GM21825 (cell line): ENCODE data around the gene PDE1C.
A peak's percentile ranks its signal among the peaks of the same experiment; 100 is the strongest.

Source experiments
- ATAC-seq: cut with Tn5 transposase; IDR thresholded peaks from one replicate; pipeline ENCODE4 v1.9.1; 2021; ENCODE audit warnings: mild to moderate bottlenecking, moderate library complexity; ENCODE audit not compliant: unreplicated experiment

The PDE1C gene

GRCh38 chr7:32075612-32076011 is 5.4 kb upstream of the PDE1C start:
- no peak for ATAC-seq

- no peak for ATAC-seq
Observed at GRCh38 chr7:32074787-32075585, 4.8 kb upstream of the PDE1C start.

GRCh38 chr7:32073533-32073932 is 3.3 kb upstream of the PDE1C start:
- ATAC-seq: no peak

GRCh38 chr7:32072397-32072796 is 2.2 kb upstream of the PDE1C start:
- no peak for ATAC-seq

- ATAC-seq: no peak
Observed at GRCh38 chr7:32071466-32072091, 1.4 kb upstream of the PDE1C start.

- ATAC-seq: no peak
Observed at GRCh38 chr7:32070051-32070405, 179 bp downstream of the PDE1C start.

- no peak for ATAC-seq
Observed at GRCh38 chr7:32069116-32069650, 1.0 kb downstream of the PDE1C start.

- no peak for ATAC-seq
Observed at GRCh38 chr7:32068411-32069101, 1.7 kb downstream of the PDE1C start.

GRCh38 chr7:32066441-32066840 is 3.8 kb downstream of the PDE1C start:
- ATAC-seq: no peak

- no peak for ATAC-seq
Observed at GRCh38 chr7:32063614-32064013, 6.6 kb downstream of the PDE1C start.

- peak; percentile 50 for ATAC-seq
Observed at GRCh38 chr7:32062150-32062549, 8.1 kb downstream of the PDE1C start.

GRCh38 chr7:32061346-32061745 is 8.9 kb downstream of the PDE1C start:
- ATAC-seq: no peak

- no peak for ATAC-seq
Observed at GRCh38 chr7:32059289-32060011, 10.8 kb downstream of the PDE1C start.

GRCh38 chr7:32058002-32058401 is 12.2 kb downstream of the PDE1C start:
- ATAC-seq: no peak

GRCh38 chr7:32056767-32057166 is 13.4 kb downstream of the PDE1C start:
- ATAC-seq: no peak

GRCh38 chr7:32053204-32053603 is 17.0 kb downstream of the PDE1C start:
- no peak for ATAC-seq

GRCh38 chr7:32051128-32051527 is 19.1 kb downstream of the PDE1C start:
- no peak for ATAC-seq

- ATAC-seq: no peak
Observed at GRCh38 chr7:32049599-32049998, 20.6 kb downstream of the PDE1C start.

GRCh38 chr7:32048970-32049491 is 21.2 kb downstream of the PDE1C start:
- ATAC-seq: no peak

- ATAC-seq: no peak
Observed at GRCh38 chr7:32047801-32048200, 22.4 kb downstream of the PDE1C start.

- ATAC-seq: no peak
Observed at GRCh38 chr7:32047075-32047474, 23.1 kb downstream of the PDE1C start.
